ENCODE results near the gene SNX11.

The SNX11 gene

GRCh38 chr17:48159232-48159631 lies 51.7 kb downstream of the SNX11 start:
- Mint-ChIP-seq H3K4me1 (ENCODE audit: low read depth) (no peaks in the 10 kb centered on the region), H3K27me3 (no peaks in the 10 kb centered on the region), H3K9me3 (ENCODE audit: low read depth) (no peaks in the 10 kb centered on the region), H3K4me3 (no peak overlapping the region), H3K27ac (peak overlapping the region; percentile 5), H3K36me3 (peaks cover 4% of the 10 kb centered on the region)

GRCh38 chr17:48160177-48161081 lies 52.9 kb downstream of the SNX11 start:
- Mint-ChIP-seq H3K4me1 (ENCODE audit: low read depth) (no peaks in the 10 kb centered on the region), H3K27ac (no peak overlapping the region), H3K4me3 (no peak overlapping the region), H3K36me3 (peaks cover 4% of the 10 kb centered on the region), H3K9me3 (ENCODE audit: low read depth) (no peaks in the 10 kb centered on the region), H3K27me3 (no peaks in the 10 kb centered on the region)

GRCh38 chr17:48161127-48161905 lies 53.8 kb downstream of the SNX11 start:
- no peaks in the 10 kb centered on the region for H3K27me3 Mint-ChIP-seq
- H3K9me3 Mint-ChIP-seq (ENCODE audit: low read depth) = no peaks in the 10 kb centered on the region
- no peak overlapping the region for H3K27ac Mint-ChIP-seq
- H3K4me3 Mint-ChIP-seq = no peak overlapping the region
- H3K4me1 Mint-ChIP-seq (ENCODE audit: low read depth) = no peaks in the 10 kb centered on the region
- H3K36me3 Mint-ChIP-seq = peaks cover 6% of the 10 kb centered on the region

GRCh38 chr17:48162306-48162934 lies 54.9 kb downstream of the SNX11 start:
- Mint-ChIP-seq H3K9me3 (ENCODE audit: low read depth) (no peaks in the 10 kb centered on the region), H3K27ac (no peak overlapping the region), H3K4me1 (ENCODE audit: low read depth) (peaks cover 3% of the 10 kb centered on the region), H3K27me3 (no peaks in the 10 kb centered on the region), H3K4me3 (no peak overlapping the region), H3K36me3 (peaks cover 6% of the 10 kb centered on the region)

GRCh38 chr17:48162946-48163506 lies 55.5 kb downstream of the SNX11 start:
- no peaks in the 10 kb centered on the region for H3K9me3 Mint-ChIP-seq (ENCODE audit: low read depth)
- no peaks in the 10 kb centered on the region for H3K27me3 Mint-ChIP-seq
- peaks cover 5% of the 10 kb centered on the region for H3K4me1 Mint-ChIP-seq (ENCODE audit: low read depth)
- H3K36me3 Mint-ChIP-seq = peaks cover 6% of the 10 kb centered on the region
- H3K4me3 Mint-ChIP-seq = no peak overlapping the region
- no peak overlapping the region for H3K27ac Mint-ChIP-seq

GRCh38 chr17:48163809-48164208 lies 56.2 kb downstream of the SNX11 start:
- H3K36me3 Mint-ChIP-seq = peaks cover 6% of the 10 kb centered on the region

GRCh38 chr17:48169926-48170325 lies 62.4 kb downstream of the SNX11 start:
- no peak overlapping the region for H3K27ac Mint-ChIP-seq
- H3K4me3 Mint-ChIP-seq = no peak overlapping the region
- H3K27me3 Mint-ChIP-seq = no peaks in the 10 kb centered on the region
- peaks cover 7% of the 10 kb centered on the region for H3K36me3 Mint-ChIP-seq
- H3K4me1 Mint-ChIP-seq (ENCODE audit: low read depth) = peaks cover 23% of the 10 kb centered on the region
- H3K9me3 Mint-ChIP-seq (ENCODE audit: low read depth) = no peaks in the 10 kb centered on the region

More at GRCh38 chr17:48163809-48164208, 56.2 kb downstream of the SNX11 start:
- no peaks in the 10 kb centered on the region for H3K27me3 Mint-ChIP-seq
- no peaks in the 10 kb centered on the region for H3K9me3 Mint-ChIP-seq (ENCODE audit: low read depth)
- peaks cover 5% of the 10 kb centered on the region for H3K4me1 Mint-ChIP-seq (ENCODE audit: low read depth)
- no peak overlapping the region for H3K4me3 Mint-ChIP-seq
- peak overlapping the region; percentile 22 for H3K27ac Mint-ChIP-seq

Data from activated naive CD8-positive, alpha-beta T cell (primary cell).